Muscle of arm (tissue), 12 donors: ENCODE data around the gene MALRD1. TPM values are rescaled to one million over a fixed set of nuclear protein-coding genes. Genes with fewer than 3 reads are reported as not detected.

ENCODE experiments used
- DNase-seq: peaks from one replicate; pipeline ENCODE4 v3.0.0-alpha.2; 2013
- polyA plus RNA-seq, 12 donors: library from polyadenylated mRNA; unstranded; fragments of 120-200 nt; gene quantifications; one replicate each; pipeline ENCODE4 v1.2.1, GENCODE V29; 2013; ENCODE audit not compliant: insufficient read length in 12 of 12

Gene MALRD1
- polyA plus RNA-seq, 12 donors, result 0.41 to 46.1 (median 0.87) TPM; not detected in 1

- no peak for DNase-seq
These were observed 726.7 kb downstream of the MALRD1 start for GRCh38 chr10:19775296-19775695.

- DNase-seq, result no peak
These were observed 729.2 kb downstream of the MALRD1 start for GRCh38 chr10:19777806-19778205.

- no peak for DNase-seq
These were observed 730.4 kb downstream of the MALRD1 start for GRCh38 chr10:19778996-19779395.

GRCh38 chr10:19782430-19783089 lies 734.0 kb downstream of the MALRD1 start:
- no peak for DNase-seq

GRCh38 chr10:19783721-19784120 lies 735.1 kb downstream of the MALRD1 start:
- DNase-seq, result no peak
